ENCODE data around the gene JAKMIP2. TPM values are rescaled to one million over a fixed set of nuclear protein-coding genes. Genes with fewer than 3 reads are reported as not detected.
A peak's percentile ranks its signal among the peaks of the same experiment; 100 is the strongest.

Gene JAKMIP2
- total RNA-seq, 1 donor, result 1.1 TPM

DNA sequence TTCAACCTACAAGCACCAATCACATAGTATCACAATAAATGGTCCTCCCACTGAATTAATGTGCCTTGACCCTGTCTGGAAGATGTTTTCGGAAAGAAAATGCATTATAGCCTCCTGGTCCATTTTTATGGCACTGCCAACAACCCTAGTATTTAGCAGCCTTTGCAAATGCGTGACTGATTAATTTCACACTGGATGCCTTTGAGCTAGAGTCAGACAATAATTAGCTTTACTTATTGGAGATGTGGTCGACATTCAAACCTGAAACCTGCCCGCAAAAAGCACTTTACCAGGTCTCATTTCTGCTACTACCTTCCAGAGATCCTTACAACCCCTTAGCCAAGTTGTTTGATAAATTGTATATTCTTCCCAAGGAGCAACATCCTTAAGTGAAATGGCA lies 153.3 kb downstream of the JAKMIP2 start:
- H3K9me3 ChIP-seq (ENCODE audit: low read depth, low read length), result no peaks in the 10 kb centered on the region
- no peaks in the 10 kb centered on the region for H3K79me2 ChIP-seq (ENCODE audit: insufficient read depth, low read length)
- H3K27ac ChIP-seq (ENCODE audit: low read depth, low read length), result no peak overlapping the region
- H3K27me3 ChIP-seq (ENCODE audit: insufficient read depth, low read length), result no peaks in the 10 kb centered on the region
- H2AFZ ChIP-seq (ENCODE audit: low read length), result no peak overlapping the region
- DNase-seq (ENCODE audit: insufficient read length, low spot score, missing footprints), result no peak
- no peaks in the 10 kb centered on the region for H4K20me1 ChIP-seq (ENCODE audit: insufficient read depth, low read length)
- TF ChIP-seq, protein P1, sequence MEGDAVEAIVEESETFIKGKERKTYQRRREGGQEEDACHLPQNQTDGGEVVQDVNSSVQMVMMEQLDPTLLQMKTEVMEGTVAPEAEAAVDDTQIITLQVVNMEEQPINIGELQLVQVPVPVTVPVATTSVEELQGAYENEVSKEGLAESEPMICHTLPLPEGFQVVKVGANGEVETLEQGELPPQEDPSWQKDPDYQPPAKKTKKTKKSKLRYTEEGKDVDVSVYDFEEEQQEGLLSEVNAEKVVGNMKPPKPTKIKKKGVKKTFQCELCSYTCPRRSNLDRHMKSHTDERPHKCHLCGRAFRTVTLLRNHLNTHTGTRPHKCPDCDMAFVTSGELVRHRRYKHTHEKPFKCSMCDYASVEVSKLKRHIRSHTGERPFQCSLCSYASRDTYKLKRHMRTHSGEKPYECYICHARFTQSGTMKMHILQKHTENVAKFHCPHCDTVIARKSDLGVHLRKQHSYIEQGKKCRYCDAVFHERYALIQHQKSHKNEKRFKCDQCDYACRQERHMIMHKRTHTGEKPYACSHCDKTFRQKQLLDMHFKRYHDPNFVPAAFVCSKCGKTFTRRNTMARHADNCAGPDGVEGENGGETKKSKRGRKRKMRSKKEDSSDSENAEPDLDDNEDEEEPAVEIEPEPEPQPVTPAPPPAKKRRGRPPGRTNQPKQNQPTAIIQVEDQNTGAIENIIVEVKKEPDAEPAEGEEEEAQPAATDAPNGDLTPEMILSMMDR (IDR thresholded peaks at IDR 0.05; ENCODE audit: extremely low read depth, low read depth, low read length), result no peak
- H3K4me2 ChIP-seq (ENCODE audit: insufficient read depth, low read length), result no peak overlapping the region
- H3K36me3 ChIP-seq (ENCODE audit: insufficient read depth, low read length), result no peaks in the 10 kb centered on the region
- no peaks in the 10 kb centered on the region for H3K4me1 ChIP-seq (ENCODE audit: insufficient read depth, low read length)
- H3K4me3 ChIP-seq (ENCODE audit: insufficient read depth, low read length), result no peak overlapping the region

DNA sequence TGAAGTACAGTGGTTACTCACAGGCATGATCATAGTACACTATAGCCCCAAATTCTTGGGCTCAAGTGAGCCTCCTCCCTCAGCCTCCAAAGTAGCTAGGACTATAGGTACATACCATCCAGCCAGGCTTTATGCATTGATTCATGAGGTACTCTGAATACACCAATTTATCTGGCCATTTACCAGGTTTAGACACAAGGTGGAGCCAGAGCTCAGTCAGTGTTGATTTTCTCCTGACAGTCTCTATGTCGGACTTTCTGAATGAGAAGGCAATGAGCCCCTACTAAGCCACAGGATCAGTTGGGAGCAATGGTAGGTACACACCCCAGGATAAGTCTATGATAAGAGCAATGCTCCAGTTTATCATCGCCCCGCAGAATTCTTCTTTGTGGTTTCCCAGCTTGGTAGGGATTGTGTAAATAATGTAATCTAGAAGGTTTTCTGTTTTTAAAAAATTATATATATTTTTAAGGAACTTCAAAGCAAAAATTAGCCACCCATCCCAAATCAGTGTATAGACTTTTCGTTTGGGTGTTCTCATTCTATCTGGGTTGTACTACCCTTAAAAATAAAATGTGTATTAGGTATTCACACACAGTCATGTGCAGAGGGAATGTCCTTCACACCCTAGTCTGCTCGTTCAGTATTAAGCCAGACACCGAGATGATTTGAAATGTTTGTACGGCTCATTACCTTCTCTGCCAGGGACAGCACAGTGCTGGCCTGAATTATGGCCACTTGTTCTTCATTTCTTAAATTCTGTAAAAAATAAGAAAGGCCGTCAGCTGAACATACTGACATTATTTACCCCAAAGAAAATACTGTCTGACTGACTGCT lies 154.3 kb downstream of the JAKMIP2 start:
- Histone ChIP-seq H2AFZ (ENCODE audit: low read length) (no peak overlapping the region), H4K20me1 (ENCODE audit: insufficient read depth, low read length) (no peaks in the 10 kb centered on the region), H3K36me3 (ENCODE audit: insufficient read depth, low read length) (no peaks in the 10 kb centered on the region), H3K4me3 (ENCODE audit: insufficient read depth, low read length) (no peak overlapping the region), H3K27me3 (ENCODE audit: insufficient read depth, low read length) (no peaks in the 10 kb centered on the region), H3K79me2 (ENCODE audit: insufficient read depth, low read length) (no peaks in the 10 kb centered on the region), H3K27ac (ENCODE audit: low read depth, low read length) (no peak overlapping the region), H3K9me3 (ENCODE audit: low read depth, low read length) (no peaks in the 10 kb centered on the region), H3K4me2 (ENCODE audit: insufficient read depth, low read length) (no peak overlapping the region), H3K4me1 (ENCODE audit: insufficient read depth, low read length) (no peaks in the 10 kb centered on the region)
- DNase-seq (ENCODE audit: insufficient read length, low spot score, missing footprints), result peak; percentile 72
- TF ChIP-seq, protein P1 (IDR thresholded peaks at IDR 0.05; ENCODE audit: extremely low read depth, low read depth, low read length), result peak; percentile 74

DNA sequence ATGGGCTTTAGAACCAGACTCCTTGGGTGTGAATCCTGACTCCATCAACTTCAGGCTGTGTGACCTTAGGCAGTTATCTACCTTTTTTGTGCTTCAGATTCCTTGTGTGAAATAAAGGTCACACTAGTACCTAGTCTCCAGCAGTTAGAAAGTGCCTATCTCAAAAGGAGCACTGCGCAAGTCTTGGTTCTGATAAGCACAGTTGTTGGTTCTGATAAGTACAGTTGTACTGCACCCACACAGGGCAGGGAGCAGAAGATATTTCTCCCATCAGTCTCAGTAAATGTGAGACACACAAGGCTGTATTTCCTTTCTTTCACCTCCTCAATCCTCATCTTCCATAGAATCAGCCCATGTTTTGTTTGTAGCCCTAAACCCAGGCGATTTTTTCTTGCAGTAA lies 156.1 kb downstream of the JAKMIP2 start:
- Histone ChIP-seq H3K9me3 (ENCODE audit: low read depth, low read length) (no peaks in the 10 kb centered on the region), H3K4me1 (ENCODE audit: insufficient read depth, low read length) (no peaks in the 10 kb centered on the region), H3K27me3 (ENCODE audit: insufficient read depth, low read length) (no peaks in the 10 kb centered on the region), H3K36me3 (ENCODE audit: insufficient read depth, low read length) (no peaks in the 10 kb centered on the region), H3K27ac (ENCODE audit: low read depth, low read length) (no peak overlapping the region), H4K20me1 (ENCODE audit: insufficient read depth, low read length) (no peaks in the 10 kb centered on the region), H3K79me2 (ENCODE audit: insufficient read depth, low read length) (no peaks in the 10 kb centered on the region), H3K4me3 (ENCODE audit: insufficient read depth, low read length) (no peak overlapping the region), H3K4me2 (ENCODE audit: insufficient read depth, low read length) (no peak overlapping the region), H2AFZ (ENCODE audit: low read length) (no peak overlapping the region)
- TF ChIP-seq, protein P1 (IDR thresholded peaks at IDR 0.05; ENCODE audit: extremely low read depth, low read depth, low read length), result no peak
- DNase-seq (ENCODE audit: insufficient read length, low spot score, missing footprints), result no peak

DNA sequence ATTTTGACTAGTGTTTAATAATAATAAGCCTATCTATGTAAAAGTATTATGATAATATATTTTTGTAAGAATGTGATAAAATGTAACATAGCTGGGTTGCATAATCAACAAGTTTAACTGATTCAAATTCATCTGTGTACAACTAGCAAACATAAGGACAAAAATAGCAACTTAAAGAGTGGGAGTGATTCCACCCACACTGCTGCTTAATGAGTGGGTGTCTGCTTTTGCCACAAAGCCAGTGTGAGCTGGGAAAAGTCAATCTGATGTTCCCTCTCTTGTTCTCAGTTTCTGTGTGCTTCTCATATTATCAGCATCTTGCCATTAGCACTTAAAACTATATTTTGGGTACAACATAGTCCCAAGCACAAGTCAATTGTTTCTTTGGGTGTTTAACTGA lies 161.5 kb downstream of the JAKMIP2 start:
- Histone ChIP-seq H3K36me3 (ENCODE audit: insufficient read depth, low read length) (no peaks in the 10 kb centered on the region), H3K9me3 (ENCODE audit: low read depth, low read length) (no peaks in the 10 kb centered on the region), H3K79me2 (ENCODE audit: insufficient read depth, low read length) (no peaks in the 10 kb centered on the region), H3K4me1 (ENCODE audit: insufficient read depth, low read length) (no peaks in the 10 kb centered on the region), H3K4me2 (ENCODE audit: insufficient read depth, low read length) (no peak overlapping the region), H3K27ac (ENCODE audit: low read depth, low read length) (no peak overlapping the region), H4K20me1 (ENCODE audit: insufficient read depth, low read length) (no peaks in the 10 kb centered on the region), H3K27me3 (ENCODE audit: insufficient read depth, low read length) (no peaks in the 10 kb centered on the region), H2AFZ (ENCODE audit: low read length) (no peak overlapping the region), H3K4me3 (ENCODE audit: insufficient read depth, low read length) (no peak overlapping the region)
- TF ChIP-seq, protein P1 (IDR thresholded peaks at IDR 0.05; ENCODE audit: extremely low read depth, low read depth, low read length), result no peak
- DNase-seq (ENCODE audit: insufficient read length, low spot score, missing footprints), result no peak
